ENCODE measurements around the gene TEX2. TPM values are rescaled to one million over a fixed set of nuclear protein-coding genes. Genes with fewer than 3 reads are reported as not detected.
"Not testable (repeated sequence)": the region's sequence is repeated elsewhere in the genome, so short reads cannot be mapped to it uniquely, and the experiment has no call there.

Gene TEX2
- total and polyA plus RNA-seq, 9 of the 15 experiments (the other 6 are each of a cell fraction or from before 2014, with no cell fraction given), result 4.1 to 27.6 (median 19.3) TPM

- Histone ChIP-seq H3K9me3 (replicated peaks; ENCODE audit: control insufficient read depth, insufficient read depth, low read depth, low read length) (no peaks in the 10 kb centered on the region), H3K4me1 (replicated peaks in 1 of 2; ENCODE audit: control insufficient read depth in 2 of 2, insufficient read depth in 2 of 2, low read length in 2 of 2) (peaks cover 8 to 12% of the 10 kb centered on the region in 2 experiments), H3K4me2 (ENCODE audit: insufficient read depth, low read length) (no peak overlapping the region), H3K4me3 (no peak overlapping the region), H3K36me3 (ENCODE audit: control insufficient read depth, insufficient read depth, low read length) (peaks cover 2% of the 10 kb centered on the region; the same call in 1 of the 3 replicates), H3K27ac (ENCODE audit: extremely low read depth, low read depth, low read length) (no peak overlapping the region), H2AFZ (ENCODE audit: low read depth, low read length) (no peak overlapping the region), H3K27me3 (ENCODE audit: control insufficient read depth in 2 of 2, insufficient read depth in 2 of 2, low read length in 2 of 2) (no peaks in the 10 kb centered on the region), H3K79me2 (ENCODE audit: control insufficient read depth, insufficient read depth, low read length) (peaks cover 25% of the 10 kb centered on the region), H3K9ac (ENCODE audit: insufficient read depth in 1 of 2, low read depth in 2 of 2, low read length in 2 of 2) (no peak overlapping the region), H4K20me1 (replicated peaks; ENCODE audit: control insufficient read depth, insufficient read depth, low read length) (no peaks in the 10 kb centered on the region), H3K9me1 (ENCODE audit: control insufficient read depth, insufficient read depth, low read length) (no peaks in the 10 kb centered on the region)
- TF ChIP-seq ZNF324 (CRISPR knock-in tag; IDR thresholded peaks at IDR 0.05) (no peak), ETS1 (conservative IDR thresholded peaks at IDR 0.05; ENCODE audit: control insufficient read depth, low read depth, low read length) (no peak), HNRNPK (IDR thresholded peaks at IDR 0.05; ENCODE audit: low read depth, low read length, poor library complexity, severe bottlenecking) (no peak), TCFL5 (CRISPR knock-in tag; conservative IDR thresholded peaks at IDR 0.05) (no peak), CCNT2 (IDR thresholded peaks at IDR 0.05; ENCODE audit: borderline replicate concordance, extremely low read depth, insufficient read length, low read depth, low read length) (no peak), ADNP (tag; IDR thresholded peaks at IDR 0.05) (no peak), ZBED1 (IDR thresholded peaks at IDR 0.05) (no peak), TAL1 (IDR thresholded peaks at IDR 0.05) (no peak), OTX1 (CRISPR knock-in tag; IDR thresholded peaks at IDR 0.05) (no peak)
- POLR2A ChIA-PET, result interaction anchor here (1.0 to 1.6 kb wide), 2 partner anchors 10 to 13 kb away, joined by 3 read pairs; no protein-coding TSS in a partner anchor
- FAIRE-seq (no peak), ATAC-seq (no peak), DNase-seq (ENCODE audit: extremely low read depth in 1 of 4, low spot score in 3 of 4) (no peak)
- in situ Hi-C loops (cut with MboI), result no loop called here
- WGBS (ENCODE audit: insufficient coverage, low coverage, missing lambda C conversion rate), result 47% methylated on average over 4 of the region's 4 CpGs
- intact Hi-C loops (cut with micrococcal nuclease), result no loop called here
- CTCF ChIA-PET (ENCODE audit: low intra/inter-chr PET ratio), result no interaction called here
- no TSS peak for BruUV-seq (replicated peaks)
These were observed 139.9 kb downstream of the TEX2 start for GRCh38 chr17:64123114-64123513.

- WGBS (ENCODE audit: insufficient coverage, low coverage, missing lambda C conversion rate), result 94% methylated on average over 12 of the region's 13 CpGs
- H3K79me2 ChIP-seq (ENCODE audit: control insufficient read depth, insufficient read depth, low read length); FAIRE-seq; H3K4me2 ChIP-seq (ENCODE audit: insufficient read depth, low read length); H4K20me1 ChIP-seq (replicated peaks; ENCODE audit: control insufficient read depth, insufficient read depth, low read length); H3K36me3 ChIP-seq (ENCODE audit: control insufficient read depth, insufficient read depth, low read length); H3K9me3 ChIP-seq (replicated peaks; ENCODE audit: control insufficient read depth, insufficient read depth, low read depth, low read length); ATAC-seq; BruUV-seq (replicated peaks); intact Hi-C loops (cut with micrococcal nuclease); H3K4me1 ChIP-seq (replicated peaks in 1 of 2; ENCODE audit: control insufficient read depth in 2 of 2, insufficient read depth in 2 of 2, low read length in 2 of 2); H3K4me3 ChIP-seq; DNase-seq (ENCODE audit: extremely low read depth in 1 of 4, low spot score in 3 of 4); H3K9ac ChIP-seq (ENCODE audit: insufficient read depth in 1 of 2, low read depth in 2 of 2, low read length in 2 of 2); H3K9me1 ChIP-seq (ENCODE audit: control insufficient read depth, insufficient read depth, low read length); in situ Hi-C loops (cut with MboI); H3K27me3 ChIP-seq (ENCODE audit: control insufficient read depth in 2 of 2, insufficient read depth in 2 of 2, low read length in 2 of 2); CTCF ChIA-PET (ENCODE audit: low intra/inter-chr PET ratio); H3K27ac ChIP-seq (ENCODE audit: extremely low read depth, low read depth, low read length); H2AFZ ChIP-seq (ENCODE audit: low read depth, low read length): not testable (repeated sequence)
- POLR2A ChIA-PET, result interaction anchor here (0.7 to 0.9 kb wide), 3 partner anchors 8 to 24 kb away, joined by 3 to 4 read pairs (median 3); partner anchors contain the start of gene ERN1
These were observed 141.9 kb downstream of the TEX2 start for GRCh38 chr17:64120972-64121786.
